Measurements from ENCODE around the gene KIF3A. TPM values are rescaled to one million over a fixed set of nuclear protein-coding genes. Genes with fewer than 3 reads are reported as not detected.

Gene KIF3A
- total RNA-seq, 1 experiment from 2014 or later: 13.2 TPM

DNA sequence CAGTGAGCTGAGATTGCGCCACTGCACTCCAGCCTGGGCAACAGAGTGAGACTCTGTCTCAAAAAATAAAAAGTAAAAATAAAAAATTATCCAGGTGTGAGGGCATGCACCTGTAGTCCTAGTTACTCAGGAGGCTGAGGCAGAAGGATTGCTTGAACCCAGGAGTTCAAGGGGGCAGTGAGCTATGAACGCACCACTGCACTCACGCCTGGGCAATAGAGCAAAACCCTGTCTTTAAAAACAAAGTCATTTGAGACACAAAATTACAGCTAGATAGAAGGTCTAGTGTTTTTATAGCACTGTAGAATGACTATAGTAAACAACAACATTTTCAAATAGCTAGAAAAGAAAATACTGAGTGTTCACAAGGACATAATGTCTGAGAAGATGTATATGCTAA is 47.2 kb downstream of the KIF3A start:
- no peak for DNase-seq
- Histone ChIP-seq H2BK12ac (ENCODE audit: insufficient read length, low read depth, low read length) (no peak overlapping the region), H3K9me3 (ENCODE audit: control insufficient read depth, low read depth, low read length) (no peaks in the 10 kb centered on the region), H2BK15ac (ENCODE audit: low read depth, low read length) (no peak overlapping the region), H3K4me2 (ENCODE audit: insufficient read depth, insufficient read length, low read length) (no peak overlapping the region), H2BK120ac (ENCODE audit: low read depth, low read length, poor library complexity, severe bottlenecking) (no peak overlapping the region), H3K56ac (ENCODE audit: insufficient read length, low read depth, low read length) (no peak overlapping the region), H3T11ph (ENCODE audit: low read length) (no peak overlapping the region), H3K23ac (ENCODE audit: insufficient read length, low read depth, low read length) (no peak overlapping the region), H2AK5ac (ENCODE audit: insufficient read length, low read length) (no peak overlapping the region), H2AFZ (ENCODE audit: low read length) (no peak overlapping the region), H3K23me2 (ENCODE audit: insufficient read length, low read depth, low read length, poor library complexity, severe bottlenecking) (no peaks in the 10 kb centered on the region), H4K91ac (ENCODE audit: insufficient read length, low read depth, low read length) (no peak overlapping the region), H2BK20ac (ENCODE audit: low read depth, low read length, poor library complexity, severe bottlenecking) (no peak overlapping the region), H3K14ac (ENCODE audit: insufficient read depth, low read length) (no peak overlapping the region), H4K8ac (replicated peaks; ENCODE audit: insufficient read length, low read depth, low read length) (no peak overlapping the region), H3K9ac (ENCODE audit: extremely low read depth, insufficient read length, low read length) (no peak overlapping the region), H3K18ac (ENCODE audit: insufficient read length, low read depth, low read length) (no peak overlapping the region), H2BK5ac (ENCODE audit: insufficient read length, low read length) (no peak overlapping the region), H3K79me1 (ENCODE audit: insufficient read depth, low read depth, low read length, poor library complexity, severe bottlenecking) (no peaks in the 10 kb centered on the region), H4K5ac (ENCODE audit: insufficient read length, low read depth, low read length) (no peak overlapping the region), H3K4me1 (ENCODE audit: insufficient read depth, low read length) (no peaks in the 10 kb centered on the region), H3K4ac (ENCODE audit: low read depth, low read length) (no peak overlapping the region), H4K20me1 (ENCODE audit: control insufficient read depth, insufficient read depth, insufficient read length) (no peaks in the 10 kb centered on the region), H3K79me2 (ENCODE audit: insufficient read depth, low read length) (no peaks in the 10 kb centered on the region), H3K27ac (ENCODE audit: insufficient read length, low read depth, low read length) (no peak overlapping the region), H3K27me3 (ENCODE audit: insufficient read depth, low read length) (no peaks in the 10 kb centered on the region)
- Mint-ChIP-seq H3K27me3 (ENCODE audit: low read depth) (no peaks in the 10 kb centered on the region), H3K36me3 (ENCODE audit: insufficient read depth in 1 of 3, low read depth in 3 of 3) (peaks cover 0 to 3% (median 0%) of the 10 kb centered on the region in 3 experiments; a peak in 2 of 7 replicates), H3K9me3 (no peaks in the 10 kb centered on the region), H3K4me3 (no peak overlapping the region), H3K4me1 (0 out of 4 replicates have a peak, but pooled peaks cover 0 to 2% of the 10 kb centered on the region in 2 experiments), H3K27ac (no peak overlapping the region)
- TF ChIP-seq, protein P1, sequence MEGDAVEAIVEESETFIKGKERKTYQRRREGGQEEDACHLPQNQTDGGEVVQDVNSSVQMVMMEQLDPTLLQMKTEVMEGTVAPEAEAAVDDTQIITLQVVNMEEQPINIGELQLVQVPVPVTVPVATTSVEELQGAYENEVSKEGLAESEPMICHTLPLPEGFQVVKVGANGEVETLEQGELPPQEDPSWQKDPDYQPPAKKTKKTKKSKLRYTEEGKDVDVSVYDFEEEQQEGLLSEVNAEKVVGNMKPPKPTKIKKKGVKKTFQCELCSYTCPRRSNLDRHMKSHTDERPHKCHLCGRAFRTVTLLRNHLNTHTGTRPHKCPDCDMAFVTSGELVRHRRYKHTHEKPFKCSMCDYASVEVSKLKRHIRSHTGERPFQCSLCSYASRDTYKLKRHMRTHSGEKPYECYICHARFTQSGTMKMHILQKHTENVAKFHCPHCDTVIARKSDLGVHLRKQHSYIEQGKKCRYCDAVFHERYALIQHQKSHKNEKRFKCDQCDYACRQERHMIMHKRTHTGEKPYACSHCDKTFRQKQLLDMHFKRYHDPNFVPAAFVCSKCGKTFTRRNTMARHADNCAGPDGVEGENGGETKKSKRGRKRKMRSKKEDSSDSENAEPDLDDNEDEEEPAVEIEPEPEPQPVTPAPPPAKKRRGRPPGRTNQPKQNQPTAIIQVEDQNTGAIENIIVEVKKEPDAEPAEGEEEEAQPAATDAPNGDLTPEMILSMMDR (conservative IDR thresholded peaks at IDR 0.05): no peak
- no CpG with 5 or more reads among the region's 3 CpGs for WGBS (ENCODE audit: extremely low coverage, insufficient read length, low lambda C conversion rate)
